Fibroblast of villous mesenchyme (primary cell): Measurements from ENCODE around the gene C1orf141. TPM values are rescaled to one million over a fixed set of nuclear protein-coding genes. Genes with fewer than 3 reads are reported as not detected.

ENCODE experiments used
- DNase-seq: peaks from one replicate; pipeline ENCODE4 v3.0.0-alpha.2; 2010; ENCODE audit warnings: low read depth
- H3K4me3 ChIP-seq: 2 replicates; pipeline ENCODE4 v1.5.1; 2011; ENCODE audit warnings: low read depth, mild to moderate bottlenecking, low read length
- CTCF ChIP-seq: IDR thresholded peaks from 2 replicates; pipeline ENCODE4 v1.5.1; 2012; ENCODE audit warnings: low read depth, mild to moderate bottlenecking, low read length; ENCODE audit not compliant: insufficient read depth
- total RNA-seq: library from RNA; depleted of rRNA; stranded (reverse); fragments of >200 nt; gene quantifications from 2 replicates; pipeline ENCODE4 v1.2.3, GENCODE V29; 2012

C1orf141 gene
- total RNA-seq, 1 donor: not detected

GRCh38 chr1:67137307-67137753, 2.6 kb upstream of the C1orf141 start:
- no peak for TF ChIP-seq CTCF
- H3K4me3 ChIP-seq: no peak overlapping the region
- no peak for DNase-seq

- no peak overlapping the region for H3K4me3 ChIP-seq
- TF ChIP-seq CTCF: no peak
- peak; percentile 94 for DNase-seq
Measured at GRCh38 chr1:67135354-67135753, 584 bp upstream of the C1orf141 start.

DNA sequence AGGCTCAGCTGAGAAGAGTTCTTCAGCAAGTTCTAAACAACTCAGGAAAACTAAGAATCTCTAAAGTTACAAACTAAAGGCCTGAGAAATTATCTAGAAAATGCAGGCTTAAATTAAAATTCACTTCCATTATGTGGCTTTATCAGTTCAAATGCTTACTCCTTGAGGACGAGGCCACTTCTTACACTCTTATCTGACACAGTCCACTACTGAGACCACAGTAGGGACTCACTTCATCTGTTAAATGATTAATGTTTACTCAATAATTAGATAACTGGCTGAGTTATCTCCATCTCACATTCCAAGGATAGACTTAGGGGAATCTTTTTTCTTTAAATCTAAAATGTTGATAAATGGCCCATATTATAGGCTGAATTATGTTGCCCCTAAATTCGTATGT, 1.6 kb downstream of the C1orf141 start:
- no peak for TF ChIP-seq CTCF
- DNase-seq: no peak
- H3K4me3 ChIP-seq: no peak overlapping the region

GRCh38 chr1:67130673-67131072, 4.1 kb downstream of the C1orf141 start:
- no peak for DNase-seq
- no peak overlapping the region for H3K4me3 ChIP-seq
- no peak for TF ChIP-seq CTCF

- TF ChIP-seq CTCF: no peak
- H3K4me3 ChIP-seq: no peak overlapping the region
- no peak for DNase-seq
Measured at GRCh38 chr1:67126974-67127373, 7.8 kb downstream of the C1orf141 start.

DNA sequence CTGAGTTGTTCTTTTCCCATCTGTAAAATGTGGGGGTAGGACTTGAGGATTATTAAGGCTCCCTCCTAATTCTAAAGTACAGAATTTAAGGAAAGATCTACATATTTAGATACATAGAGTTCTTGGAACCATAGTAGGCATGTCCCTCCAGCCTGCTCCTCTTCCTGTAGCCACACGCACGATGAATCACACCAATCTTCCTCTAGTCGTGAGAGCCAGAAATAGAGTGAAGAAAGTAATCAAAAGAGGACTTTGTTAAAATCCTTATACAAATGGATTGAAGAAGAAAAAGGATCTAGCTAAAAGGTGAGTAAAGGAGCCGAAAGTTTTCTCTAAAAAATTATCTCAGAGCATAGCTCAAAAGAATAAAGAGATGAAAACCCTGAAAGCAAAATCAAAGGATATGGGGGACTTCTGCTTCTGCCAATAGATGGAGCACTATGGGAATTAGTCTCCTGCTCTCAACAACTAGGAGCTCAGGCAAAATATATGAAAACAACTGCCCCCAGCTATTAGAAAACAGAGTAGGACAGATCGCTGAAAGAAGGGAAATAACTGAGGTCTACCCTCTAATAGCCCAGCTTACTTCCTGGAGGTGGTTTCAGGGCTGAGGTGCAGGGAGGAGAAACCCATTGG, 8.5 kb downstream of the C1orf141 start:
- peak; percentile 5 for TF ChIP-seq CTCF
- H3K4me3 ChIP-seq: no peak overlapping the region
- no peak for DNase-seq

GRCh38 chr1:67124455-67124854, 10.3 kb downstream of the C1orf141 start:
- no peak for TF ChIP-seq CTCF
- H3K4me3 ChIP-seq: no peak overlapping the region
- DNase-seq: no peak
